A549 (cell line): ENCODE results near the gene IQGAP2. TPM values are rescaled to one million over a fixed set of nuclear protein-coding genes. Genes with fewer than 3 reads are reported as not detected.

ENCODE experiments used
- ATAC-seq, 2 experiments: fragments of 200-7000 bp in 1 of 2; fragments of >200 bp in 1 of 2; cut with Nextera tagmentation in 1 of 2; cut with Tn5 transposase in 1 of 2; 3 replicates each; pipeline versions ENCODE4 v1.8.0 to v1.9.1; 2018 to 2020; ENCODE audit warnings: mild to moderate bottlenecking in 1 of 2, moderate library complexity in 1 of 2
- CTCF ChIA-PET: fragments of 300-600 bp; sonication (Branson Sonifier 250); formaldehyde crosslinking; extraction: SDS; loops from one replicate; lab custom pipeline; 2021; ENCODE audit warnings: antibody characterized with exemption, inconsistent platforms; lab: Yijun Ruan, JAX
- POLR2A ChIA-PET: fragments of 350-600 bp; formaldehyde crosslinking; extraction: SDS; loops from one replicate; lab custom pipeline; 2021; ENCODE audit warnings: antibody characterized with exemption, inconsistent platforms; lab: Yijun Ruan, JAX
- DNase-seq, 2 experiments: peaks; one replicate each; pipeline versions ENCODE4 v3.0.0 to v3.0.0-alpha.2; 2011 to 2016; ENCODE audit warnings: low read depth in 1 of 2, low spot score in 1 of 2
- FAIRE-seq: peaks from 2 replicates; lab custom pipeline; 2011; peaks lifted over from hg19 to GRCh38; lab: Jason Lieb, UNC
- H3K27ac ChIP-seq, 2 experiments: fragments of >200 bp; sonication (Bioruptor Twin); formaldehyde crosslinking; 3 replicates each; pipeline ENCODE4 v1.5.1; 2016 to 2017
- H3K4me1 ChIP-seq: fragments of >200 bp; sonication (Bioruptor Twin); formaldehyde crosslinking; 3 replicates; pipeline ENCODE4 v1.6.1; 2016
- H3K4me2 ChIP-seq: fragments of >200 bp; sonication (Bioruptor Twin); formaldehyde crosslinking; 3 replicates; pipeline ENCODE4 v1.6.1; 2016
- H3K4me3 ChIP-seq: fragments of >200 bp; sonication (Bioruptor Twin); formaldehyde crosslinking; 3 replicates; pipeline ENCODE4 v1.5.1; 2016
- H3K9me3 ChIP-seq: fragments of >200 bp; sonication (Bioruptor Twin); formaldehyde crosslinking; 3 replicates; pipeline ENCODE4 v1.6.1; 2016
- CBX2 ChIP-seq: fragments of 200-600 bp; sonication (generic); IDR thresholded peaks from 2 replicates; pipeline ENCODE4 v1.6.1; 2016; ENCODE audit warnings: low read depth, mild to moderate bottlenecking, borderline replicate concordance
- CBX8 ChIP-seq: fragments of 200-600 bp; sonication (generic); IDR thresholded peaks from 2 replicates; pipeline ENCODE4 v1.6.1; 2016
- CHD4 ChIP-seq: fragments of 200-600 bp; sonication (generic); IDR thresholded peaks from 2 replicates; pipeline ENCODE4 v1.6.1; 2016; ENCODE audit warnings: antibody characterized with exemption, mild to moderate bottlenecking, borderline replicate concordance
- EHMT2 ChIP-seq: fragments of 200-600 bp; sonication (generic); IDR thresholded peaks from 2 replicates; pipeline ENCODE4 v1.6.1; 2016; ENCODE audit warnings: antibody characterized with exemption, low read depth, mild to moderate bottlenecking, moderate library complexity
- ELK1 ChIP-seq: fragments of 150-350 bp; IDR thresholded peaks from 2 replicates; pipeline ENCODE4 v1.6.1; 2014; ENCODE audit warnings: low read depth, mild to moderate bottlenecking, low read length
- EP300 ChIP-seq, 2 experiments: fragments of >200 bp; sonication (Bioruptor Twin); formaldehyde crosslinking; IDR thresholded peaks; 2 replicates in 1 of 2; 3 replicates in 1 of 2; pipeline ENCODE4 v1.6.1; 2016 to 2017
- ESRRA ChIP-seq: fragments of 150-350 bp; IDR thresholded peaks from 2 replicates; pipeline ENCODE4 v1.6.1; 2014; ENCODE audit warnings: mild to moderate bottlenecking, low read length, borderline replicate concordance
- FOSB ChIP-seq: fragments of 250-450 bp; sonication (Bioruptor Pico); IDR thresholded peaks from 2 replicates; pipeline ENCODE4 v1.5.0; 2020; ENCODE audit warnings: mild to moderate bottlenecking, moderate library complexity
- HDAC2 ChIP-seq: fragments of 200-600 bp; sonication (generic); IDR thresholded peaks from 2 replicates; pipeline ENCODE4 v1.6.1; 2016
- KDM5A ChIP-seq: fragments of 200-600 bp; sonication (generic); IDR thresholded peaks from 2 replicates; pipeline ENCODE4 v1.6.1; 2016; ENCODE audit warnings: antibody characterized with exemption, mild to moderate bottlenecking
- MAZ ChIP-seq: fragments of 150-350 bp; IDR thresholded peaks from 2 replicates; pipeline ENCODE4 v1.6.1; 2014; ENCODE audit warnings: antibody characterized with exemption, low read depth, low read length, borderline replicate concordance
- MYC ChIP-seq: IDR thresholded peaks from 2 replicates; pipeline ENCODE4 v1.6.1; 2012; ENCODE audit warnings: mild to moderate bottlenecking, inconsistent platforms, low read length, improper control_type of control experiment, borderline replicate concordance
- NPAS2 ChIP-seq: fragments of 250-450 bp; sonication (Bioruptor Pico); IDR thresholded peaks from 2 replicates; pipeline ENCODE4 v1.8.0; 2022; ENCODE audit warnings: mild to moderate bottlenecking, moderate library complexity, borderline replicate concordance
- NR3C1 ChIP-seq: fragments of >200 bp; sonication (Bioruptor Twin); formaldehyde crosslinking; IDR thresholded peaks from 3 replicates; pipeline ENCODE4 v1.6.1; 2017
- POLR2AphosphoS2 ChIP-seq: conservative IDR thresholded peaks from 2 replicates; pipeline ENCODE4 v1.6.1; 2012; ENCODE audit warnings: low read length, improper control_type of control experiment, inconsistent platforms
- RAD21 ChIP-seq, 2 experiments: fragments of >200 bp in 1 of 2; sonication (Bioruptor Twin) in 1 of 2; formaldehyde crosslinking in 1 of 2; IDR thresholded peaks in 1 of 2; conservative IDR thresholded peaks in 1 of 2; 2 replicates in 1 of 2; 3 replicates in 1 of 2; pipeline ENCODE4 v1.6.1; 2012 to 2018; ENCODE audit warnings: inconsistent platforms in 1 of 2
- RCOR1 ChIP-seq: fragments of 150-350 bp; IDR thresholded peaks from 2 replicates; pipeline ENCODE4 v1.6.1; 2014; ENCODE audit warnings: antibody characterized with exemption, low read length, low read depth
- RNF2 ChIP-seq: fragments of 200-600 bp; sonication (generic); IDR thresholded peaks from 2 replicates; pipeline ENCODE4 v1.6.1; 2016; ENCODE audit warnings: low read depth, mild to moderate bottlenecking, antibody characterized with exemption, moderate library complexity, borderline replicate concordance
- TFCP2L1 ChIP-seq: fragments of 250-450 bp; sonication (Bioruptor Pico); IDR thresholded peaks from 2 replicates; pipeline ENCODE4 v1.5.0; 2021; ENCODE audit warnings: mild to moderate bottlenecking
- WGBS: methylation state at CpG from one replicate; pipeline ENCODE4 v1.1.6; 2017; ENCODE audit errors: missing lambda C conversion rate; 5-methylcytosine and 5-hydroxymethylcytosine counted together
- polyA plus RNA-seq, 4 experiments: library from polyadenylated mRNA; depleted of rRNA in 3 of 4; stranded (reverse); fragments of >200 nt; fragmentation: RNase III in 1 of 4; extraction: RNeasy Plus Mini Kit Qiagen cat#74134 plus additional on column Dnase treatment in 1 of 4; gene quantifications; 2 replicates in 3 of 4; 3 replicates in 1 of 4; pipeline ENCODE4 v1.2.3, GENCODE V29; 2011 to 2017
- TF ChIP-seq, protein P1 (sequence below): IDR thresholded peaks from 2 replicates; pipeline ENCODE4 v1.6.1; 2012; ENCODE audit warnings: low read depth, borderline replicate concordance
- TF ChIP-seq, protein P2 (sequence below): IDR thresholded peaks from 2 replicates; pipeline ENCODE4 v1.6.1; 2012
- TF ChIP-seq, protein P3 (sequence below): fragments of >200 bp; sonication (Bioruptor Twin); formaldehyde crosslinking; IDR thresholded peaks from 3 replicates; pipeline ENCODE4 v1.6.1; 2016

The IQGAP2 gene
- polyA plus RNA-seq, 2 of the 4 experiments (the other 2 are of a cell fraction): 5.3 to 10.1 TPM

DNA sequence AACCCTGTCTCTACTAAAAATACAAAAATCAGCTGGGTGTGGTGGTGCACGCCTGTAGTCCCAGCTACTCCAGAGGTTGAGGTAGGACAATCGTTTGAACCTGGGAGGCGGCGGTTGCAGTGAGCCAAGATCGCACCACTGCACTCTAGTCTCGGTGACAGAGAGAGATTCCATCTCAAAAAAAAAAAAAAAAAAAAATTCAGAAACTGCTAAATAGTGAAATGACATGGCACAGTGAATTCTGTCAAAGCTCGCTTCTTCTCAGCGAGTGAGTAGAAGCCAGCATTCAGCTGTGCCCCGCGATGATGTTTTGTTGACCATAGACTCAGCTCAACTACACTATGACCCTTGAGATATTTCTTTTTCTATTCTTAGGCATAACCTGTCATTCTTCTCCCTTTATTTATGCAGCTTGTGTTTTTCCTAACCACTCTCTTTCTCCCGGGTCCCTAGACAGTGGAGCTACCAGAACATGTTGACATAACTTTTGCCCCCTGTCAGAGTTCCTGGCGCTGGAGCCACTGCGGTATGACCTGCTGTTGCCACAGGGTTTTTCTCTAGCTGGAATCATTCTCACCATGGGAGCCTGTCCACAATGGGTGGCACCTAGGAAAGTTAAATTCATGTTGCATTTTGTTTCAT lies 13.5 kb upstream of the IQGAP2 start:
- TF ChIP-seq MAZ (no peak), CBX2 (no peak), ELK1 (no peak)
- TF ChIP-seq, protein P1, sequence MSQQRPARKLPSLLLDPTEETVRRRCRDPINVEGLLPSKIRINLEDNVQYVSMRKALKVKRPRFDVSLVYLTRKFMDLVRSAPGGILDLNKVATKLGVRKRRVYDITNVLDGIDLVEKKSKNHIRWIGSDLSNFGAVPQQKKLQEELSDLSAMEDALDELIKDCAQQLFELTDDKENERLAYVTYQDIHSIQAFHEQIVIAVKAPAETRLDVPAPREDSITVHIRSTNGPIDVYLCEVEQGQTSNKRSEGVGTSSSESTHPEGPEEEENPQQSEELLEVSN: no peak
- ATAC-seq: no peak
- ChIA-PET POLR2A (no interaction called here), CTCF (interaction anchor here (0.7 to 2.7 kb wide), 4 partner anchors 14 to 743 kb away, joined by 3 to 17 read pairs (median 3); partner anchors contain the start of gene IQGAP2)
- FAIRE-seq: no peak
- Histone ChIP-seq H3K4me2 (no peak overlapping the region), H3K27ac (no peak overlapping the region), H3K4me3 (no peak overlapping the region), H3K4me1 (no peaks in the 10 kb centered on the region), H3K9me3 (no peaks in the 10 kb centered on the region)
- 84% methylated on average over 13 of the region's 13 CpGs for WGBS
- no peak for DNase-seq

DNA sequence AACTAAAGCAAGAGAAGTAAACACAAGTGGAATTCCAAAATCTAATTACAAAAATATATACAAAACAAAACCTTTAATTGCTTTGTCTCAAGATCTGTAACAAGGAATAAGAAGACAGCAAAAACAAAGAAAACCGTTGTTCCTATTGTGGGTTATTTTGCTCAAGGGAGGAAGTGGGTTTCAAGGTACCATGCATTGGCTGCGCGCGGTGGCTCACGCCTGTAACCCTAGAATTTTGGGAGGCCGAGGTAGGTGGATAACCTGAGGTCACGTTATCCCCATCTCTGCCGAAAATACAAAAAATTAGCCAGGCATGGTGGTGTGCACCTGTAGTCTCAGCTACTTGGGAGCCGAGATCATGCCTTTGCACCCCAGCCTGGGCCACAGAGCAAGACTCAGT lies 12.1 kb upstream of the IQGAP2 start:
- no peak for ATAC-seq
- CTCF ChIA-PET: interaction anchor here (1.0 kb wide), 1 partner anchor 12 kb away, joined by 3 read pairs; the partner anchor contains the start of gene IQGAP2
- 74% methylated on average over 9 of the region's 9 CpGs for WGBS
- Histone ChIP-seq H3K4me2 (no peak overlapping the region), H3K4me1 (no peaks in the 10 kb centered on the region), H3K9me3 (no peaks in the 10 kb centered on the region), H3K27ac (no peak overlapping the region), H3K4me3 (no peak overlapping the region)
- no peak for FAIRE-seq
- DNase-seq: no peak
- POLR2A ChIA-PET: no interaction called here
- TF ChIP-seq CBX8 (no peak), HDAC2 (no peak), RAD21 (conservative IDR thresholded peaks at IDR 0.05 in 1 of 2, IDR thresholded peaks at IDR 0.05 in 1 of 2) (no peak), NPAS2 (CRISPR knock-in tag) (no peak), EHMT2 (no peak)

DNA sequence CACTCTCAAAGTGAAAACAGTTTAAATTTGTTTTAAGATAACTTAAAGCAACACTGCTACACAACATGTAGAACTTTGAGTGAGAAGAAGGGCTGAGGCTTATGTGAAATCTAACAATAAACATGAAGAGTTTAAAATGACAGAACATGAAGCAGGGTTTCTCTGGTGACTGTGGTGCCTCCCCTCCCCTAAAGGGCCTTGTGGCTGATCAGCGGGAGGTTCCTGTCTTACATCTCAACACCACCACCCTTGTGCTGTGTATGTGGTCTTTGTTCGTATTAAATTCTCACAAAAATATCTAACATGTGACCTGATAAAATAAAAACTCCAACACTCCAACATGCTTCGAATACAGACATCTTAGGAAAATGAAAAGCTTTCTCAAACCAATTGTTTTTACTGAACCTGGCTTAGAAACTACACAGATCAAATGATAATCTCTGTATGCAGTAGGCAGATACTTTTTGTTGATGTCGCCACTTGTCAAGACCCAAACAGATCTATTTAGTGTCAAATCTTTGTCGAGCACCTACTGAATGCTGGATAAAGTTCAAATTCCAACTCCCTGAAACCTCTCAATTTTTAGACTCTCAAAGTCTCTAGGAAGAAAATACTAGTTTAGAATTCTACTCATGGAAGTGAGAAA lies 9.9 kb upstream of the IQGAP2 start:
- FAIRE-seq (no peak), ATAC-seq (no peak), DNase-seq (no peak)
- 71% methylated on average over 5 of the region's 5 CpGs for whole genome bisulfite sequencing
- no peak overlapping the region for H3K27ac ChIP-seq
- no peak overlapping the region for H3K4me2 ChIP-seq
- TF ChIP-seq, protein P2, sequence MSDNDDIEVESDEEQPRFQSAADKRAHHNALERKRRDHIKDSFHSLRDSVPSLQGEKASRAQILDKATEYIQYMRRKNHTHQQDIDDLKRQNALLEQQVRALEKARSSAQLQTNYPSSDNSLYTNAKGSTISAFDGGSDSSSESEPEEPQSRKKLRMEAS: no peak
- TF ChIP-seq MAZ (no peak), CHD4 (no peak)
- TF ChIP-seq, protein P3, sequence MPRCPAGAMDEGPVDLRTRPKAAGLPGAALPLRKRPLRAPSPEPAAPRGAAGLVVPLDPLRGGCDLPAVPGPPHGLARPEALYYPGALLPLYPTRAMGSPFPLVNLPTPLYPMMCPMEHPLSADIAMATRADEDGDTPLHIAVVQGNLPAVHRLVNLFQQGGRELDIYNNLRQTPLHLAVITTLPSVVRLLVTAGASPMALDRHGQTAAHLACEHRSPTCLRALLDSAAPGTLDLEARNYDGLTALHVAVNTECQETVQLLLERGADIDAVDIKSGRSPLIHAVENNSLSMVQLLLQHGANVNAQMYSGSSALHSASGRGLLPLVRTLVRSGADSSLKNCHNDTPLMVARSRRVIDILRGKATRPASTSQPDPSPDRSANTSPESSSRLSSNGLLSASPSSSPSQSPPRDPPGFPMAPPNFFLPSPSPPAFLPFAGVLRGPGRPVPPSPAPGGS: no peak
- H3K9me3 ChIP-seq: no peaks in the 10 kb centered on the region
- CTCF ChIA-PET: interaction anchor here (1.1 to 2.8 kb wide), 2 partner anchors 8 to 10 kb away, joined by 3 to 16 read pairs; partner anchors contain the start of gene IQGAP2
- no peak overlapping the region for H3K4me3 ChIP-seq
- POLR2A ChIA-PET: no interaction called here
- H3K4me1 ChIP-seq: no peaks in the 10 kb centered on the region

DNA sequence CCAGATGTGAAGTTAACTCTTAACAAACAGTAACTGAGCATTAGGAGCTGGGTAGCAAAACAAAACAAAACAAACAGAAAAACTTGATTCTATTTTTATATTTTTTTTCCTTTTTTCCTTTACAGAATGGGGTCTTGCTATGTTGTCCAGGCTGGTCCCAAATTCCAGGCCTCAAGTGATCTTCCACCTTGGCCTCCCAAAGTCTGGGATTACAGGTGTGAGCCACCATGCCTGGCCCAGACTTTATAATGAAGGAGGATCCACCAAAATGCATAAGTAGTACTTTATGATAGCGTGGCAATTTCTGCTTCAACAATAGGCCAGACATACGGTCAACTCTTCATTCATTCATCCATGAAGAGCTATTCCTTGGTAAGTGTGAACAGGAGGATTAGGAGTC lies 5.9 kb upstream of the IQGAP2 start:
- WGBS: 70% methylated on average over 2 of the region's 2 CpGs
- ChIA-PET POLR2A (no interaction called here), CTCF (interaction anchor here (0.6 to 1.2 kb wide), 4 partner anchors 13 to 192 kb away, joined by 3 read pairs; no protein-coding TSS in a partner anchor)
- no peak for ATAC-seq
- H3K27ac ChIP-seq: no peak overlapping the region
- no peak for FAIRE-seq
- H3K4me3 ChIP-seq: no peak overlapping the region
- no peak overlapping the region for H3K4me2 ChIP-seq
- no peaks in the 10 kb centered on the region for H3K4me1 ChIP-seq
- no peaks in the 10 kb centered on the region for H3K9me3 ChIP-seq
- DNase-seq: no peak
- no peak for TF ChIP-seq EP300 (IDR thresholded peaks at IDR 0.05)
- no peak for TF ChIP-seq RAD21 (conservative IDR thresholded peaks at IDR 0.05 in 1 of 2, IDR thresholded peaks at IDR 0.05 in 1 of 2)
- no peak for TF ChIP-seq NPAS2 (CRISPR knock-in tag)
- TF ChIP-seq FOSB (CRISPR knock-in tag): no peak
- TF ChIP-seq POLR2AphosphoS2: no peak
- TF ChIP-seq TFCP2L1 (CRISPR knock-in tag): no peak
- no peak for TF ChIP-seq KDM5A
- TF ChIP-seq MYC: no peak
- no peak for TF ChIP-seq RNF2
- TF ChIP-seq NR3C1: no peak
- TF ChIP-seq ESRRA: no peak
- no peak for TF ChIP-seq RCOR1
